ENCODE results near the gene MBTPS1.

DNA sequence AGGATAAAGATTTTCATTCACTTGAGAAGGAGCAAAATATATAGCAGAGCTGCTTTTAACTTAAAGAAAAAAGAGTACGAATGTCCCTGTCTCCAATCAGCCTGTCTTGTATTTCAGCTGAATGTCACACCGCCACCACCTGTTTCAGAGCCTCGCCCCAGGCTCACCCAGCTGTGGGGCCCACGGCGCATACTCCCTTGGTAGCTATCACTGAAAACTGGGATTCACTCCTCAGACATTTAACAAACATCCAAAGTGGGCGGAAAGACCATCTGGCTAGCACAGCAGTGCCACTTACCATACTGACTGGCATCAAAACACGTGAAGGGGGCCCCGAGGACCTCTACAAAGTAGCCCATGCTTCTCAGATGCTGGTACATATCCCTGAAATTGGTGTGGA is 48.7 kb downstream of the MBTPS1 start:
- TF ChIP-seq, protein P1, sequence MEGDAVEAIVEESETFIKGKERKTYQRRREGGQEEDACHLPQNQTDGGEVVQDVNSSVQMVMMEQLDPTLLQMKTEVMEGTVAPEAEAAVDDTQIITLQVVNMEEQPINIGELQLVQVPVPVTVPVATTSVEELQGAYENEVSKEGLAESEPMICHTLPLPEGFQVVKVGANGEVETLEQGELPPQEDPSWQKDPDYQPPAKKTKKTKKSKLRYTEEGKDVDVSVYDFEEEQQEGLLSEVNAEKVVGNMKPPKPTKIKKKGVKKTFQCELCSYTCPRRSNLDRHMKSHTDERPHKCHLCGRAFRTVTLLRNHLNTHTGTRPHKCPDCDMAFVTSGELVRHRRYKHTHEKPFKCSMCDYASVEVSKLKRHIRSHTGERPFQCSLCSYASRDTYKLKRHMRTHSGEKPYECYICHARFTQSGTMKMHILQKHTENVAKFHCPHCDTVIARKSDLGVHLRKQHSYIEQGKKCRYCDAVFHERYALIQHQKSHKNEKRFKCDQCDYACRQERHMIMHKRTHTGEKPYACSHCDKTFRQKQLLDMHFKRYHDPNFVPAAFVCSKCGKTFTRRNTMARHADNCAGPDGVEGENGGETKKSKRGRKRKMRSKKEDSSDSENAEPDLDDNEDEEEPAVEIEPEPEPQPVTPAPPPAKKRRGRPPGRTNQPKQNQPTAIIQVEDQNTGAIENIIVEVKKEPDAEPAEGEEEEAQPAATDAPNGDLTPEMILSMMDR (IDR thresholded peaks at IDR 0.05): no peak
- no peak for TF ChIP-seq POLR2A (IDR thresholded peaks at IDR 0.05)

Data from stomach (tissue), 4 donors.